ENCODE data around the gene PLEKHG4B. TPM values are rescaled to one million over a fixed set of nuclear protein-coding genes. Genes with fewer than 3 reads are reported as not detected.
"Not testable (repeated sequence)": the region's sequence is repeated elsewhere in the genome, so short reads cannot be mapped to it uniquely, and the experiment has no call there.

PLEKHG4B gene
- total RNA-seq, 2 experiments from 2014 or later = 0.03 TPM; not detected in 1

DNA sequence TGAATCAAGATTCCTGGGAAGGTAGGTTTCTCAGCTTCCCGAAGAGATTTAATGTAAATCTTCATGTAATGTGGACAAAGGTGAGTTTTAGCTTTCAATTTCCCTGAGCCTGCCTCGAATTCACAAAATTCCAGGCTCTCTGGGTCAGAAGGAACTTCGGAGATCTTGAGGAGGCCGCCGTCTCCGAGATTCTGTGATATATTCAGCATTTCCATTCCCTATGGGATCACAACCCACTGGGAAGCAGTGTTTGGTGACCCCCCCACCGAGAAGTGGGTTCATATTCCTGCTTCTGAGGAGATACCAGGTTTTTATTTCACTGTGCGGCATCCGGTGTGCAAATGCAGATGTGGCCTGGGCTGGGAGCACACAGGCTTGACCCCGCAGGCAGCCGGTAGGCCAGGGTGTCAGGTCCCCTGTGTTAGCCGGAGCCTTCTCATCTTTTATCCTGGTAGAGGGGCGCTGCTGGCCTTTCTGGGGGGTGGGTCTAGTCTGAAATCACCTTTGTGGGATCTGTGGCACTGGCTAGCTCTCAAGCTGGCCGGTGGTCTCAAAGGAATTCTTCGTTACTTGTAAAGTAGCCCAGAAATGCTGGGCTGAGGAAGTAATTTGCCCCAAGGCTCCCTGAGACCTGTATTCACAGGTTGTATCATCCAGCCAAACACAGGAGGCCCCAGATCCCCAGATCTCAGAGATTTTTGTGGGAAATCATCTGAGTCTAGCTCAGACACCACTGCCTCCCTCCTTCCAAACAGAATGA lies 1.4 kb downstream of the PLEKHG4B start:
- Mint-ChIP-seq H3K27ac (no peak overlapping the region), H3K4me3 (no peak overlapping the region), H3K27me3 (peaks cover 47% of the 10 kb centered on the region), H3K9me3 (no peaks in the 10 kb centered on the region), H3K36me3 (no peaks in the 10 kb centered on the region), H3K4me1 (no peaks in the 10 kb centered on the region)
- DNase-seq = no peak
- POLR2A ChIA-PET = no interaction called here
- no peak for ATAC-seq (ENCODE audit: low read depth)

- Mint-ChIP-seq H3K27me3 (peaks cover 42% of the 10 kb centered on the region), H3K9me3 (no peaks in the 10 kb centered on the region), H3K4me3 (no peak overlapping the region), H3K27ac (no peak overlapping the region), H3K4me1 (no peaks in the 10 kb centered on the region), H3K36me3 (no peaks in the 10 kb centered on the region)
- ATAC-seq (ENCODE audit: low read depth) (no peak), DNase-seq (no peak)
- POLR2A ChIA-PET = no interaction called here
These were observed 2.3 kb downstream of the PLEKHG4B start for GRCh38 chr5:94113-94892.

- H3K4me3 Mint-ChIP-seq = no peak overlapping the region
- H3K27ac Mint-ChIP-seq = no peak overlapping the region
- H3K4me1 Mint-ChIP-seq = no peaks in the 10 kb centered on the region
- no peaks in the 10 kb centered on the region for H3K36me3 Mint-ChIP-seq
- H3K9me3 Mint-ChIP-seq = no peaks in the 10 kb centered on the region
- peaks cover 35% of the 10 kb centered on the region for H3K27me3 Mint-ChIP-seq
- POLR2A ChIA-PET = no interaction called here
- DNase-seq (no peak), ATAC-seq (ENCODE audit: low read depth) (no peak)
These were observed 3.4 kb downstream of the PLEKHG4B start for GRCh38 chr5:95241-95980.

GRCh38 chr5:96976-97660 lies 5.2 kb downstream of the PLEKHG4B start:
- H3K27me3 Mint-ChIP-seq = peaks cover 22% of the 10 kb centered on the region
- POLR2A ChIA-PET = no interaction called here
- DNase-seq (no peak), ATAC-seq (ENCODE audit: low read depth) (no peak)
- no peaks in the 10 kb centered on the region for H3K9me3 Mint-ChIP-seq
- H3K4me3 Mint-ChIP-seq = no peak overlapping the region
- no peaks in the 10 kb centered on the region for H3K4me1 Mint-ChIP-seq
- no peak overlapping the region for H3K27ac Mint-ChIP-seq
- no peaks in the 10 kb centered on the region for H3K36me3 Mint-ChIP-seq

- ATAC-seq (ENCODE audit: low read depth) (no peak), DNase-seq (no peak)
- Mint-ChIP-seq H3K9me3 (no peaks in the 10 kb centered on the region), H3K27me3 (peaks cover 10% of the 10 kb centered on the region), H3K4me3 (no peak overlapping the region), H3K36me3 (no peaks in the 10 kb centered on the region), H3K4me1 (no peaks in the 10 kb centered on the region), H3K27ac (no peak overlapping the region)
- POLR2A ChIA-PET = no interaction called here
These were observed 7.8 kb downstream of the PLEKHG4B start for GRCh38 chr5:99815-100214.

GRCh38 chr5:102411-103043 lies 10.6 kb downstream of the PLEKHG4B start:
- POLR2A ChIA-PET = no interaction called here
- no peaks in the 10 kb centered on the region for H3K9me3 Mint-ChIP-seq
- no peak overlapping the region for H3K27ac Mint-ChIP-seq
- H3K4me1 Mint-ChIP-seq = no peaks in the 10 kb centered on the region
- peaks cover 2% of the 10 kb centered on the region for H3K27me3 Mint-ChIP-seq
- ATAC-seq (ENCODE audit: low read depth) (no peak), DNase-seq (no peak)
- H3K36me3 Mint-ChIP-seq = no peaks in the 10 kb centered on the region
- H3K4me3 Mint-ChIP-seq = no peak overlapping the region

GRCh38 chr5:104106-104505 lies 12.1 kb downstream of the PLEKHG4B start:
- H3K27me3 Mint-ChIP-seq; H3K36me3 Mint-ChIP-seq; ATAC-seq (ENCODE audit: low read depth); H3K4me3 Mint-ChIP-seq; H3K27ac Mint-ChIP-seq; POLR2A ChIA-PET; H3K4me1 Mint-ChIP-seq; H3K9me3 Mint-ChIP-seq; DNase-seq: not testable (repeated sequence)

GRCh38 chr5:104778-105296 lies 12.9 kb downstream of the PLEKHG4B start:
- H3K4me3 Mint-ChIP-seq = no peak overlapping the region
- no peak overlapping the region for H3K27ac Mint-ChIP-seq
- POLR2A ChIA-PET = no interaction called here
- H3K36me3 Mint-ChIP-seq = no peaks in the 10 kb centered on the region
- no peak for DNase-seq
- peaks cover 2% of the 10 kb centered on the region for H3K27me3 Mint-ChIP-seq
- no peak for ATAC-seq (ENCODE audit: low read depth)
- H3K9me3 Mint-ChIP-seq = no peaks in the 10 kb centered on the region
- H3K4me1 Mint-ChIP-seq = no peaks in the 10 kb centered on the region

DNA sequence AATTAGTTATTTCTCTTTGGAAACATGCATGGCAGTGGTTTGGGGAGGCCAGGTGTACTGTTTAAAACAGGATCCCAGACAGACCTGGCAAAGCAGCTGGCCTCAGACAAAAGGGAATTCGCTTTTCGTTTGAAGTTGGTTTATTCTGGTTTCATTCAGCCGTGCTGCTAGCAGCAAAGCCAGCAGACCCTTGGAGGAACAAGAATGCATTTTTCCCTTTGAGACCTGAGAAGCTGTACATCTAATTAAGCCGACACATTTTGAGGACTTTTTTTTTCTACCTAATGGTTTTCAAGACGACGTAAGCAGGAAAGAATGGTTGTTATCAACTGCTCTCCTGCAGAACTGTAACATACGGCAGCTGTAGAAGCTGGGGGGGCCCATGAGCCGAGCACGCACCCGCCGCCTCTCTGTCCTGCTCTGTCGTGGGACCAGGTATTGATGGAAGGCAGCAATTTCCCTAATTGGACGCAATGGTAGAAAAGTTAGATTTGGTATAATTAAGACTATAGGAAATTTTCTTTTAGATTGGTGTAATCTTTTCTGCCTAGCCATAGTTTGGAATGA lies 13.6 kb downstream of the PLEKHG4B start:
- Mint-ChIP-seq H3K36me3 (no peaks in the 10 kb centered on the region), H3K4me1 (no peaks in the 10 kb centered on the region), H3K4me3 (no peak overlapping the region), H3K9me3 (peaks cover 2% of the 10 kb centered on the region), H3K27ac (no peak overlapping the region), H3K27me3 (peaks cover 2% of the 10 kb centered on the region)
- POLR2A ChIA-PET = no interaction called here
- DNase-seq = no peak
- ATAC-seq (ENCODE audit: low read depth) = no peak

GRCh38 chr5:106587-106986 lies 14.6 kb downstream of the PLEKHG4B start:
- ATAC-seq (ENCODE audit: low read depth) = no peak

GRCh38 chr5:107526-107925 lies 15.6 kb downstream of the PLEKHG4B start:
- H3K27me3 Mint-ChIP-seq = peaks cover 2% of the 10 kb centered on the region
- no peaks in the 10 kb centered on the region for H3K36me3 Mint-ChIP-seq
- H3K9me3 Mint-ChIP-seq = peaks cover 2% of the 10 kb centered on the region
- no peak for ATAC-seq (ENCODE audit: low read depth)
- POLR2A ChIA-PET = no interaction called here
- H3K4me3 Mint-ChIP-seq = no peak overlapping the region
- no peaks in the 10 kb centered on the region for H3K4me1 Mint-ChIP-seq
- H3K27ac Mint-ChIP-seq = no peak overlapping the region
- no peak for DNase-seq

More at GRCh38 chr5:106587-106986, 14.6 kb downstream of the PLEKHG4B start:
- Mint-ChIP-seq H3K4me1 (no peaks in the 10 kb centered on the region), H3K27ac (no peak overlapping the region), H3K9me3 (peaks cover 2% of the 10 kb centered on the region), H3K4me3 (no peak overlapping the region), H3K36me3 (no peaks in the 10 kb centered on the region), H3K27me3 (peaks cover 2% of the 10 kb centered on the region)
- DNase-seq = no peak
- POLR2A ChIA-PET = no interaction called here

DNA sequence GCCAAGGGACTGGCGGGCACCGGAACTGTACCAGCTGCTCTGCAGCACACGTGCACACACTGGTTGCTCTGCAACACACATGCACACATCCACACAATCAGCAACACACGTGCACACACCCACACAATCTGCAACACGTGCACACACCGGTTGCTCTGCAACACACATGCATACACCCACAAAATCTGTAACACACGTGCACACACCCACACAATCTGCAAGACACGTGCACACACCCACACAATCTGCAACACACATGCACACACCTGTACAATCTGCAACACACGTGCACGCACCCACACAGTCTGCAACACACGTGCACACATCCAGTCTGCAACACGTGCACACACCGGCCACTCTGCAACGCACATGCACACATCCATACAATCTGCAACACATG lies 17.9 kb downstream of the PLEKHG4B start:
- H3K27me3 Mint-ChIP-seq = no peaks in the 10 kb centered on the region
- H3K27ac Mint-ChIP-seq = no peak overlapping the region
- POLR2A ChIA-PET = no interaction called here
- peaks cover 2% of the 10 kb centered on the region for H3K9me3 Mint-ChIP-seq
- H3K36me3 Mint-ChIP-seq = no peaks in the 10 kb centered on the region
- no peak overlapping the region for H3K4me3 Mint-ChIP-seq
- DNase-seq = no peak
- ATAC-seq (ENCODE audit: low read depth) = no peak
- H3K4me1 Mint-ChIP-seq = no peaks in the 10 kb centered on the region
